ENCODE results near the gene RRBP1.

Gene RRBP1

GRCh38 chr20:17642404-17643269 is 39.4 kb downstream of the RRBP1 start:
- no peak for DNase-seq (ENCODE audit: low read depth in 1 of 2, low spot score in 1 of 2)
- TF ChIP-seq SPI1 (IDR thresholded peaks at IDR 0.05; ENCODE audit: borderline replicate concordance, low read depth) (no peak), CTCF (IDR thresholded peaks at IDR 0.05; ENCODE audit: insufficient read depth, low read length) (no peak), GABPA (IDR thresholded peaks at IDR 0.05; ENCODE audit: low read depth) (no peak), REST (IDR thresholded peaks at IDR 0.05; ENCODE audit: insufficient replicate concordance, low read depth) (no peak), POLR2AphosphoS5 (IDR thresholded peaks at IDR 0.05; ENCODE audit: low read depth) (no peak)
- H3K4me3 ChIP-seq (replicated peaks; ENCODE audit: insufficient read depth, low read length), result no peak overlapping the region
- H3K27me3 ChIP-seq (ENCODE audit: insufficient read depth, poor library complexity, severe bottlenecking), result no peaks in the 10 kb centered on the region
- no peak overlapping the region for H3K27ac ChIP-seq (replicated peaks)

GRCh38 chr20:17641993-17642392 is 40.0 kb downstream of the RRBP1 start:
- no peak overlapping the region for H3K4me3 ChIP-seq (replicated peaks; ENCODE audit: insufficient read depth, low read length)
- H3K27me3 ChIP-seq (ENCODE audit: insufficient read depth, poor library complexity, severe bottlenecking), result no peaks in the 10 kb centered on the region
- H3K27ac ChIP-seq (replicated peaks), result no peak overlapping the region
- TF ChIP-seq POLR2AphosphoS5 (IDR thresholded peaks at IDR 0.05; ENCODE audit: low read depth) (no peak), SPI1 (IDR thresholded peaks at IDR 0.05; ENCODE audit: borderline replicate concordance, low read depth) (no peak), REST (IDR thresholded peaks at IDR 0.05; ENCODE audit: insufficient replicate concordance, low read depth) (no peak), CTCF (IDR thresholded peaks at IDR 0.05; ENCODE audit: insufficient read depth, low read length) (no peak), GABPA (IDR thresholded peaks at IDR 0.05; ENCODE audit: low read depth) (no peak)
- no peak for DNase-seq (ENCODE audit: low read depth in 1 of 2, low spot score in 1 of 2)

GRCh38 chr20:17641520-17641964 is 40.5 kb downstream of the RRBP1 start:
- Histone ChIP-seq H3K27me3 (ENCODE audit: insufficient read depth, poor library complexity, severe bottlenecking) (no peaks in the 10 kb centered on the region), H3K27ac (replicated peaks) (no peak overlapping the region), H3K4me3 (replicated peaks; ENCODE audit: insufficient read depth, low read length) (no peak overlapping the region)
- DNase-seq (ENCODE audit: low read depth in 1 of 2, low spot score in 1 of 2), result no peak
- TF ChIP-seq SPI1 (IDR thresholded peaks at IDR 0.05; ENCODE audit: borderline replicate concordance, low read depth), result no peak
- no peak for TF ChIP-seq GABPA (IDR thresholded peaks at IDR 0.05; ENCODE audit: low read depth)
- TF ChIP-seq REST (IDR thresholded peaks at IDR 0.05; ENCODE audit: insufficient replicate concordance, low read depth), result no peak
- no peak for TF ChIP-seq POLR2AphosphoS5 (IDR thresholded peaks at IDR 0.05; ENCODE audit: low read depth)
- TF ChIP-seq CTCF (IDR thresholded peaks at IDR 0.05; ENCODE audit: insufficient read depth, low read length), result no peak

All from HL-60 (cell line).